ENCODE measurements around the gene DOCK9.

DOCK9 gene

DNA sequence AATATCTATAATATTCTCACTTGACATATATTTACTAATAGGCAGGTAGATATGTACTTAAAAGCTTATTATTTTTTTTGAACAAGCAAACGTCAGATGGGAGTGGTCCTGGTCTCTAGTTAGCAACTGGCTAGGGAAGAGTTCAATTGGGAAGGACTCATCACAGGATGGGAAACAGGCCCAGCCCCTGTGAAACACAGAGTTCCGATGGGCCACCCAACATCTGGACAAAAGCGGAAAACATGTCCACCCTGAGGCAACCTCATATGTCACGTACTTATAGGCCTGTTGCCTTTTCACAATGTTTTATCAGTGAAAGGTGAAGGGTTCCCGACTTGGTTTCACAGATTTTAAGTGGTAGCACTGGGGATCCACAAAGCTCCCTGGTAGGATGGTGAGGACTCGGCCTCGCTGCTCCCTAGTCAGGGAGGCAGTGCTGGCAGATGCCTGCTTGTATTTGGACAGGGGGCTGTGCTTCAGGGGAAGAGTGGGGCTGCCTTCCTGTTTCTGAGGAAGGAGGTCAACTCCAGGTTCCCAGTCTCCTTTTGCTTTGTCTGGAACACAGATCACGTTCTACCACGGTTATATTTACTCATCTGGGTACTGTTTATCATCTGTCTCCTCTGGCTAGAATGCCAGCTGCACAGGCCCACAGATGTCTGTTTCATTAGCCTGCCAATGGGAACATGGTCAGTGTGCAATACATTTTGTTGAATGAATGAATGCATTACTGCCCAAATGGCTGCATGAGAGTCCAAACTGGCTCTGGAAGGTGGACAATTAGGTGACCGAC lies 176.0 kb downstream of the DOCK9 start:
- Histone ChIP-seq H3K4me2 (ENCODE audit: low read depth, low read length) (no peak overlapping the region), H3K9ac (ENCODE audit: low read length) (no peak overlapping the region), H3K9me2 (replicated peaks; ENCODE audit: insufficient read depth, low read length) (no peaks in the 10 kb centered on the region), H3K4me1 (ENCODE audit: low read length) (no peaks in the 10 kb centered on the region), H2AFZ (ENCODE audit: low read length) (no peak overlapping the region), H3F3A (ENCODE audit: insufficient read depth, low read length) (no peaks in the 10 kb centered on the region), H3K27ac (ENCODE audit: low read length) (no peak overlapping the region), H3K27me3 (replicated peaks; ENCODE audit: insufficient read depth, low read length) (no peaks in the 10 kb centered on the region), H3K4me3 (ENCODE audit: low read length) (no peak overlapping the region), H3K79me2 (ENCODE audit: low read length) (no peaks in the 10 kb centered on the region), H3K36me3 (replicated peaks; ENCODE audit: insufficient read depth, low read length) (no peaks in the 10 kb centered on the region), H4K20me1 (ENCODE audit: insufficient read depth, low read length) (no peaks in the 10 kb centered on the region), H3K9me3 (replicated peaks; ENCODE audit: insufficient read depth, low read length) (no peaks in the 10 kb centered on the region)
- no peak for DNase-seq
- TF ChIP-seq CTCF (IDR thresholded peaks at IDR 0.05; ENCODE audit: low read length) (no peak), EZH2 (optimal IDR thresholded peaks at IDR 0.05; ENCODE audit: low read depth, low read length) (no peak), EZH2phosphoT487 (IDR thresholded peaks at IDR 0.05; ENCODE audit: low read length) (no peak)

DNA sequence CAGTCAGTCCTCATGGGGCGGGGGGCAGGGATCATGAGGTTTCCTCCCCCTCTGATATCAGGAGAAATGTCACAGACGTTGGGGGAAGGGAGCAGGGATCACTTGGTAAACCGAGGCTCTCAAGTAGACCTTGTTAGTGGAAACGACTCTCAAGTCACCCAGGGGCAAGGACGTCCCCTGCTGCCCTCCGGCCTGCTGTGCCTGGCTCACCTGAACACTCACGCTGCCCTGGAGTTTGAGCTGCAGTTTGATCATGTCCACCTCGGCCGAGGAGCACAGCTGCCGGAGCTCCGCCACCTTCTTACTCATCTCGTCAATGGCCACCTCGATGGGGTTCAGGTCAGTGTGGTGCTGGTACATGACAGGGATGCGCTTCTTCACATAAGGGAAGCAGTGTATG lies 177.8 kb downstream of the DOCK9 start:
- Histone ChIP-seq H3K27ac (ENCODE audit: low read length) (no peak overlapping the region), H3F3A (ENCODE audit: insufficient read depth, low read length) (no peaks in the 10 kb centered on the region)
- TF ChIP-seq EZH2phosphoT487 (IDR thresholded peaks at IDR 0.05; ENCODE audit: low read length): no peak
- no peak for TF ChIP-seq CTCF (IDR thresholded peaks at IDR 0.05; ENCODE audit: low read length)
- no peak for TF ChIP-seq EZH2 (optimal IDR thresholded peaks at IDR 0.05; ENCODE audit: low read depth, low read length)

GRCh38 chr13:98798849-98799645 lies 178.8 kb downstream of the DOCK9 start:
- no peak for TF ChIP-seq CTCF (IDR thresholded peaks at IDR 0.05; ENCODE audit: low read length)
- no peak for TF ChIP-seq EZH2phosphoT487 (IDR thresholded peaks at IDR 0.05; ENCODE audit: low read length)
- TF ChIP-seq EZH2 (optimal IDR thresholded peaks at IDR 0.05; ENCODE audit: low read depth, low read length): no peak

More for the DNA sequence above, 177.8 kb downstream of the DOCK9 start:
- no peak overlapping the region for H3K9ac ChIP-seq (ENCODE audit: low read length)
- H3K4me1 ChIP-seq (ENCODE audit: low read length): no peaks in the 10 kb centered on the region
- DNase-seq: no peak
- H4K20me1 ChIP-seq (ENCODE audit: insufficient read depth, low read length): no peaks in the 10 kb centered on the region
- no peak overlapping the region for H3K4me3 ChIP-seq (ENCODE audit: low read length)
- H2AFZ ChIP-seq (ENCODE audit: low read length): no peak overlapping the region
- no peaks in the 10 kb centered on the region for H3K9me3 ChIP-seq (replicated peaks; ENCODE audit: insufficient read depth, low read length)
- H3K79me2 ChIP-seq (ENCODE audit: low read length): no peaks in the 10 kb centered on the region
- no peaks in the 10 kb centered on the region for H3K36me3 ChIP-seq (replicated peaks; ENCODE audit: insufficient read depth, low read length)
- H3K4me2 ChIP-seq (ENCODE audit: low read depth, low read length): no peak overlapping the region
- no peaks in the 10 kb centered on the region for H3K9me2 ChIP-seq (replicated peaks; ENCODE audit: insufficient read depth, low read length)
- no peaks in the 10 kb centered on the region for H3K27me3 ChIP-seq (replicated peaks; ENCODE audit: insufficient read depth, low read length)

More at GRCh38 chr13:98798849-98799645, 178.8 kb downstream of the DOCK9 start:
- no peaks in the 10 kb centered on the region for H3F3A ChIP-seq (ENCODE audit: insufficient read depth, low read length)
- H3K9me3 ChIP-seq (replicated peaks; ENCODE audit: insufficient read depth, low read length): no peaks in the 10 kb centered on the region
- H3K79me2 ChIP-seq (ENCODE audit: low read length): no peaks in the 10 kb centered on the region
- H3K4me2 ChIP-seq (ENCODE audit: low read depth, low read length): no peak overlapping the region
- H3K9me2 ChIP-seq (replicated peaks; ENCODE audit: insufficient read depth, low read length): no peaks in the 10 kb centered on the region
- no peaks in the 10 kb centered on the region for H4K20me1 ChIP-seq (ENCODE audit: insufficient read depth, low read length)
- no peak overlapping the region for H2AFZ ChIP-seq (ENCODE audit: low read length)
- DNase-seq: no peak
- no peaks in the 10 kb centered on the region for H3K36me3 ChIP-seq (replicated peaks; ENCODE audit: insufficient read depth, low read length)
- H3K27me3 ChIP-seq (replicated peaks; ENCODE audit: insufficient read depth, low read length): no peaks in the 10 kb centered on the region
- no peak overlapping the region for H3K27ac ChIP-seq (ENCODE audit: low read length)
- H3K9ac ChIP-seq (ENCODE audit: low read length): no peak overlapping the region
- no peak overlapping the region for H3K4me3 ChIP-seq (ENCODE audit: low read length)
- no peaks in the 10 kb centered on the region for H3K4me1 ChIP-seq (ENCODE audit: low read length)
